IPS-20b (cell line): ENCODE data around the gene CLASP1.
"Not testable (repeated sequence)": the region's sequence is repeated elsewhere in the genome, so short reads cannot be mapped to it uniquely, and the experiment has no call there.

Source experiments
- H3K27ac ChIP-seq: one replicate; pipeline ENCODE4 v1.5.1; 2013; ENCODE audit warnings: low read length
- H3K27me3 ChIP-seq: 2 replicates; pipeline ENCODE4 v1.6.1; 2013; ENCODE audit warnings: mild to moderate bottlenecking, low read length, inconsistent platforms; ENCODE audit not compliant: insufficient read depth
- H3K36me3 ChIP-seq: 2 replicates; pipeline ENCODE4 v1.6.1; 2013; ENCODE audit warnings: low read depth, mild to moderate bottlenecking, inconsistent platforms, low read length, moderate library complexity; ENCODE audit not compliant: insufficient read depth
- H3K4me1 ChIP-seq: 2 replicates; pipeline ENCODE4 v1.6.1; 2013; ENCODE audit warnings: mild to moderate bottlenecking, control low read depth, inconsistent platforms, low read length, moderate library complexity; ENCODE audit not compliant: insufficient read depth
- H3K4me3 ChIP-seq: 2 replicates; pipeline ENCODE4 v1.5.1; 2013; ENCODE audit warnings: mild to moderate bottlenecking, low read length, inconsistent platforms
- H3K9ac ChIP-seq: 2 replicates; pipeline ENCODE4 v1.6.1; 2013; ENCODE audit warnings: low read depth, mild to moderate bottlenecking, inconsistent platforms, low read length, moderate library complexity
- H3K9me3 ChIP-seq: 2 replicates; pipeline ENCODE4 v1.6.1; 2013; ENCODE audit warnings: mild to moderate bottlenecking, low read depth, low read length, inconsistent platforms; ENCODE audit not compliant: insufficient read depth

Gene CLASP1

GRCh38 chr2:121490584-121491133, 158.6 kb downstream of the CLASP1 start:
- Histone ChIP-seq H3K36me3 (no peaks in the 10 kb centered on the region), H3K27ac (no peak overlapping the region), H3K27me3 (no peaks in the 10 kb centered on the region), H3K9ac (no peak overlapping the region), H3K4me3 (no peak overlapping the region), H3K9me3 (no peaks in the 10 kb centered on the region), H3K4me1 (peaks cover 18% of the 10 kb centered on the region; the same call in 1 of the 2 replicates)

DNA sequence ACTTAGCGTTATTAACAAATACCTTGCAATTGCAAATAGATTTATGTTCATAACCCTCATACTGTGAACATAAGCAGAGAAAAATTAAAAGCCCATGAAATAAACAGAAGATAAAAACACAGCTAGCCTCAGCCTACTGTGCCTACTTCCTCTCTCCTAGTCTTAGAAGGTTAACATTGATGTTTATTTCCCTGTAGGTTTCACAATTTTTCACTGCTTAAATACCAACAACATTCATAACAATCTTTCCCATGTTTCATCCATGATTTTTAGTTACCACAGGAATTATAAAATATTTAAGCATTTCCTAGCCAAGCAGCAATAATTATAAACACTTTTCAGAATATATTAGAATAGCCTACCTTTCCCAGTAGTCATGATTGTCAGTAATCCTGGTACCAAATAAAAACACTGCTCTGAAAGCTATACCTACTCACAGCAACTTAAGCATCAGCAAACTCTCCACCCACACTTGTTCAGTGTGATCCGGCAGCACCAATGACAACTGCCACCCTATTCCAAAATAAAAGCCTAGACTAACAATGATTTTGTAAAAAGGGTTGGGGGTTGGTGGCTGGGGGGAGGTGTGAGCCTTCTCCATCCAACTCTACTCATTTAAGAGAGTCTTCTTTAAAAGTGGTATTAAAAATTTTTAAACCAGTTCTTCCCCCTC, 159.2 kb downstream of the CLASP1 start:
- H3K4me3 ChIP-seq: no peak overlapping the region
- no peak overlapping the region for H3K9ac ChIP-seq
- H3K4me1 ChIP-seq: peaks cover 18% of the 10 kb centered on the region; the same call in 1 of the 2 replicates
- H3K9me3 ChIP-seq: no peaks in the 10 kb centered on the region
- H3K36me3 ChIP-seq: no peaks in the 10 kb centered on the region
- H3K27me3 ChIP-seq: no peaks in the 10 kb centered on the region
- H3K27ac ChIP-seq: no peak overlapping the region

- H3K27me3 ChIP-seq: no peaks in the 10 kb centered on the region
- no peaks in the 10 kb centered on the region for H3K36me3 ChIP-seq
- H3K9me3 ChIP-seq: no peaks in the 10 kb centered on the region
- H3K9ac ChIP-seq: no peak overlapping the region
- H3K4me1 ChIP-seq: peaks cover 21% of the 10 kb centered on the region
- no peak overlapping the region for H3K27ac ChIP-seq
- H3K4me3 ChIP-seq: no peak overlapping the region
Observed at GRCh38 chr2:121489284-121489683, 160.0 kb downstream of the CLASP1 start.

GRCh38 chr2:121486191-121486790, 163.0 kb downstream of the CLASP1 start:
- Histone ChIP-seq H3K36me3 (no peaks in the 10 kb centered on the region), H3K27ac (no peak overlapping the region), H3K27me3 (no peaks in the 10 kb centered on the region), H3K4me1 (peaks cover 21% of the 10 kb centered on the region), H3K9me3 (no peaks in the 10 kb centered on the region), H3K4me3 (no peak overlapping the region), H3K9ac (no peak overlapping the region)

GRCh38 chr2:121485039-121485438, 164.2 kb downstream of the CLASP1 start:
- Histone ChIP-seq H3K36me3 (no peaks in the 10 kb centered on the region), H3K27ac (no peak overlapping the region), H3K9ac (no peak overlapping the region), H3K4me3 (no peak overlapping the region), H3K9me3 (no peaks in the 10 kb centered on the region), H3K4me1 (peaks cover 18% of the 10 kb centered on the region), H3K27me3 (no peaks in the 10 kb centered on the region)

GRCh38 chr2:121483846-121484245, 165.4 kb downstream of the CLASP1 start:
- Histone ChIP-seq H3K4me1 (peaks cover 13% of the 10 kb centered on the region), H3K27ac (no peak overlapping the region)

GRCh38 chr2:121483021-121483420, 166.2 kb downstream of the CLASP1 start:
- H3K4me3 ChIP-seq: no peak overlapping the region
- no peak overlapping the region for H3K27ac ChIP-seq
- no peaks in the 10 kb centered on the region for H3K36me3 ChIP-seq
- peaks cover 13% of the 10 kb centered on the region for H3K4me1 ChIP-seq
- no peaks in the 10 kb centered on the region for H3K27me3 ChIP-seq
- no peaks in the 10 kb centered on the region for H3K9me3 ChIP-seq
- no peak overlapping the region for H3K9ac ChIP-seq

More at GRCh38 chr2:121483846-121484245, 165.4 kb downstream of the CLASP1 start:
- H3K9me3 ChIP-seq: no peaks in the 10 kb centered on the region
- no peak overlapping the region for H3K9ac ChIP-seq
- no peaks in the 10 kb centered on the region for H3K36me3 ChIP-seq
- H3K27me3 ChIP-seq: no peaks in the 10 kb centered on the region
- no peak overlapping the region for H3K4me3 ChIP-seq

GRCh38 chr2:121480826-121481225, 168.4 kb downstream of the CLASP1 start:
- Histone ChIP-seq H3K9me3 (no peaks in the 10 kb centered on the region), H3K4me3 (no peak overlapping the region), H3K27ac (no peak overlapping the region), H3K27me3 (no peaks in the 10 kb centered on the region), H3K36me3 (no peaks in the 10 kb centered on the region), H3K9ac (no peak overlapping the region), H3K4me1 (peaks cover 12% of the 10 kb centered on the region)

GRCh38 chr2:121479882-121480522, 169.3 kb downstream of the CLASP1 start:
- Histone ChIP-seq H3K36me3 (no peaks in the 10 kb centered on the region), H3K4me3 (no peak overlapping the region), H3K9me3 (no peaks in the 10 kb centered on the region), H3K9ac (no peak overlapping the region), H3K4me1 (peaks cover 12% of the 10 kb centered on the region), H3K27me3 (no peaks in the 10 kb centered on the region), H3K27ac (no peak overlapping the region)

- H3K4me3 ChIP-seq: no peak overlapping the region
- no peak overlapping the region for H3K9ac ChIP-seq
- H3K4me1 ChIP-seq: peaks cover 9% of the 10 kb centered on the region
- H3K9me3 ChIP-seq: no peaks in the 10 kb centered on the region
- H3K27ac ChIP-seq: no peak overlapping the region
- H3K36me3 ChIP-seq: no peaks in the 10 kb centered on the region
- no peaks in the 10 kb centered on the region for H3K27me3 ChIP-seq
Observed at GRCh38 chr2:121478996-121479745, 170.1 kb downstream of the CLASP1 start.

DNA sequence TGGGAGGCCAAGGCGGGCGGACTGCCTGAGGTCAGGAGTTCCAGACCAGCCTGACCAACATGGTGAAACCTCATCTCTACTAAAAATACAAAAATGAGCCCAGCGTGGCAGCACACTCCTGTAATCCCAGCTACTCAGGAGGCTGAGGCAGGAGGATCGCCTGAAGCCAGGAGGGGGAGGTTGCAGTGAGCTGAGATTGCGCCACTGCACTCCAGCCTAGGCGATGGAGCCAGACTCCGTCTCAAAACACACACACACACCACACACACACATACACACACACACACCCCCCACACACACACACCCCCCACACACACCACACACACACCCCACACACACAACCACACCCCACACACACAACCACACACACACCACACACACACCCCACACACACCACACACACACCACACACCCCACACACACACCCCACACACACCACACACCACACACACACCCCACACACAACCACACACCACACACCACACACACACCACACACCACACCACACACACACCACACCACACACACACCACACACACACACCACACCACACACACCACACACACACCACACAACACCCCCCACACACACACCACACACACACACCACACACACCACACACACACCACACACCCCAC, 170.8 kb downstream of the CLASP1 start:
- H3K27me3 ChIP-seq, H3K4me3 ChIP-seq, H3K27ac ChIP-seq, H3K4me1 ChIP-seq, H3K36me3 ChIP-seq, H3K9ac ChIP-seq, H3K9me3 ChIP-seq: not testable (repeated sequence)
